Panc1 (cell line): ENCODE data around the gene TMEM63C.

Experiments
- CTCF ChIP-seq: fragments of 450-650 bp; IDR thresholded peaks from 2 replicates; pipeline ENCODE4 v1.5.1; 2017; ENCODE audit warnings: mild to moderate bottlenecking
- POLR2AphosphoS5 ChIP-seq: IDR thresholded peaks from 2 replicates; pipeline ENCODE4 v1.6.1; 2012; ENCODE audit warnings: mild to moderate bottlenecking, low read depth, low read length, moderate library complexity
- REST ChIP-seq, 2 experiments: IDR thresholded peaks; 2 replicates each; pipeline ENCODE4 v1.6.1; 2011 to 2012; ENCODE audit warnings: low read depth in 2 of 2, control low read depth in 1 of 2, low read length in 1 of 2, mild to moderate bottlenecking in 1 of 2, moderate library complexity in 1 of 2; ENCODE audit not compliant: insufficient read depth in 1 of 2
- SIN3A ChIP-seq: IDR thresholded peaks from 2 replicates; pipeline ENCODE4 v1.6.1; 2012; ENCODE audit warnings: low read depth, mild to moderate bottlenecking, low read length, moderate library complexity, borderline replicate concordance; ENCODE audit not compliant: insufficient read depth
- TCF7L2 ChIP-seq: IDR thresholded peaks from 2 replicates; pipeline ENCODE4 v1.6.1; 2011; ENCODE audit warnings: mild to moderate bottlenecking, low read depth, low read length, inconsistent platforms

- TF ChIP-seq CTCF (no peak), POLR2AphosphoS5 (no peak), REST (IDR thresholded peaks at IDR 0.05; ENCODE audit: insufficient read depth in 1 of 2, low read depth in 2 of 2, low read length in 1 of 2) (no peak), SIN3A (no peak), TCF7L2 (no peak)
Observed at GRCh38 chr14:77238996-77239395, 57.4 kb downstream of the TMEM63C start.
